Measurements from ENCODE around the gene NEGR1.
"Not testable (repeated sequence)": the region's sequence is repeated elsewhere in the genome, so short reads cannot be mapped to it uniquely, and the experiment has no call there.

Gene NEGR1

DNA sequence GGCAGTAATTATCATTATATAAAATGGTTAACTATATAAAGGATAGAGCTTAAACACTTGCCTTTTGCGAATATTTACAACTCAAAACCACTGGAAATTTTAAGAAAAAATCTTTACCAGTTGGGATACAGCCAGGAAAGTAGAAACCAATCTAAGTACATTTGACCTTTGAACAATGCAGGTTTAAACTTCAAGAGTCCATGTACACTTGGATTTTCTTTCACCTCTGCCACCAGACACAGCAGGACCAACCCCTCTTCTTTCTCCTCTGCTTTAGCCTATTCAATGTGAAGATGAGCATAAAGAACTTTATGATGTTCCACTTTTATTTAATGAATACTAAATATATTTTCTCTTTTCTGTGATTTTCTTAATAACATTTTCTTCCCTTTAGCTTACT, 361.1 kb downstream of the NEGR1 start:
- DNase-seq = no peak

GRCh38 chr1:71920556-71920955, 361.8 kb downstream of the NEGR1 start:
- DNase-seq = no peak

- DNase-seq = no peak
Observed at GRCh38 chr1:71919811-71920509, 362.4 kb downstream of the NEGR1 start.

DNA sequence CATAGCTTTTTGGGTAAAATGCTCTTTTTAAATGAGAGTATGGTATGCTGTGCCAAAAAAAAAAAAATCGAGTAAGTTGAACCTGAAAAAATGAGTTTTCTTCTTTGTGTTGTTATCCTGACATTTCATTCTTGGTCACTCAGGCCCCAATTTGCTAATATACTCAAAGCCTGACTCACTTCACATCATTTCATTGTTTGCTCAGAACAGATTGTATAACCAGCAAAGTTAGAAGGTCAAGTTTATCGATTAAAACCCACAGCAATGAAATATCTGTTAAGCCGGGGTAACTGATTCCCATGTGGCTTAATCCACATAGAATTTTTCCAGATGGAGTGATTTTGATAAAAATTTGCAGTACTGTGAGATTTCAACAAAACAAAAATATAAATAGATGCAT, 363.7 kb downstream of the NEGR1 start:
- no peak for DNase-seq

DNA sequence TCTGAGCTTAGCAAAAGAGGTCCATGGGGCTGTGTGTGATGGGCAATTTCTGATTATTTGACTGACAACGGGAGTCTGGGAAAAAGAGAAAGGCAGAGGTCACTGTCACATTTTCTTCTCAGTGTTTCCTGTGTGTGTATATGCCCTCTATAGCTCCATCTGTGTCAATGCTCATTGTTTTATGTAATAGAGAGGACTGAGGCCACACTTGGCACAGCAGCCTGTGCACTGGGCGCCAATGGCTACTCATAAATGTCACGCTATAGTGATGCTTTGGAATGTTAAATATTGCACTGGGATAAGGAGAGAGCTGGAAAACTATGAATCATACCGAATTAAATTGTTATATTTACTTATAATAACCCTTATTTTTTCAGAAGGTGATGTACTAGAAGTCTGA, 365.4 kb downstream of the NEGR1 start:
- DNase-seq = no peak

DNA sequence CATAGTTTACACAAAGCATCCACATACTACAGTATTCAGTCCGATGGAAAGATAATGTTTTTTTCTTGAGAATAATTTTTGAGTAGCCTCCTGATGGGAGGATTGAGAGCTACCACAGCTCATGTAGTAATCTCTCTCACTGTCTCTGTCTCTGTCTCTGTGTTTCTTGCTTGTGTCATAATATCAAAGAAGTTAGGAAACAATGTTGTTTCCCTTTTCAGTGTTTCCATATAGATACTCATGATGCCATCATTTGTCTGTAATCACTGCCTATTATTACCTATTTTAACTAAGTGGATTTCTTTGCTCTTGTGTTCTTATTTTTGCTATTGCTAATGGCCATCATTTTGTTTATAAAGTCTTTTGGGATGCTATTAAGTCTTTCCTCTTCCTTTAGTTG, 367.7 kb downstream of the NEGR1 start:
- no peak for DNase-seq

DNA sequence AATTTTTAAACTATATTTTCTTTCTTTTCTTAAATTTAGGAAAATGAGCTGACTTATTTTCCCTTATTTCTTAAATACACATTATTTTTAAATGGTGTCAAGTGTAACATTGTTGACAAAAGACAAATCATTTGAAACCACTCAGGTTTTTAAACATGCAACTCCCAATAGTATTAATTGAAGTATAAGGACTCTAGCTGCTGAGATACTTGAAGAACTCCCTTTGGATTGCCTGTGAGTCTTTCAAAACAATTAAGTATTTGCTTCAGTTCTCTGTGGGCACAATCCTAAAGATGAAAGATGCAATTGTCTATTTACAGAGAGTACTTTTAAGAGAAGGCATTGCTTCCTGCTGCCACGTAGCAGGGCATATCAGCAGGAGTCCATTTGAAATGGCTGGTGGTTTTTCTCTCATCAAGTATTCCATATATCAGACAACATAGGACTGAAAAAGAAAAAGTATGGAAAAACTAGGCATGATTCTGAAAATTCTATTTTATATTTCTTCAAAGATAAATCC, 373.4 kb downstream of the NEGR1 start:
- DNase-seq = no peak

DNA sequence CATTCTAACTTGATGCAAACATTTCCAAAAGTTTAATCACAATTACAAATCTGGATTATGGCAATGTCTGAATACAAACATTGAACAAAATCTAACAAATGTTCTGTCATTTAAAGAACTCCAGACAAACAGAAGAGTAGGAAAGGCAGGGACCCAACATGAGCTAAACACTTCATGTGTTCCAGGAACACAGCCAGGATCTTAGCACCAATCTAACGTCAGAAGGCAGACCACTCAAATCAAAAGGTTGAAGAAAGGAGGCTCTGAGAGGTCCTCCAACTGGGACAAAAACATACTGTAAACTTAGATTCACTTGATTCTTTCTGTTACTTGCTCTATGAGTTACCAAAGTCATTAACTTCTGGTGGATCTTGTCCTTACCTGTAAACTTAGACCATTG, 374.0 kb downstream of the NEGR1 start:
- no peak for DNase-seq

GRCh38 chr1:71899881-71900280, 382.5 kb downstream of the NEGR1 start:
- no peak for DNase-seq

GRCh38 chr1:71888166-71888565, 394.2 kb downstream of the NEGR1 start:
- DNase-seq = not testable (repeated sequence)

DNA sequence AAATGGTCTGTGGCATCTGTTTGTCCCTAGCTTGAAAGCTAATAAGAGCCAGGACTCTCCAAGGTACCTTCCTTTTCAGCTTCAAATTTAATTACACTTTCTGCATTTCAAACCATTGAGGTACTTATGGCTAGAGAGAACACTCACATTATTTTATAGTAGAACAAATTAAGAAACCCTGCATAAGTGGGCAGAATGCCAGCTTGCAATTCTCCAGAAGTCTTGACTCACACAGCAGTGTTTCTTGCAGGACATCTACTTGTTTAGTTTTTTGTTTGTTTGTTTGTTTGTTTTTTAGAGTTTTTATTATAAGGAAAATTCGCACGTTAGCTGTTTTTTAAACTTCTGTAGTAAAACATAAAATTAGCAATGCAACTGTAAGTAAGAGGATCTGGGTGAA, 397.2 kb downstream of the NEGR1 start:
- no peak for DNase-seq

DNA sequence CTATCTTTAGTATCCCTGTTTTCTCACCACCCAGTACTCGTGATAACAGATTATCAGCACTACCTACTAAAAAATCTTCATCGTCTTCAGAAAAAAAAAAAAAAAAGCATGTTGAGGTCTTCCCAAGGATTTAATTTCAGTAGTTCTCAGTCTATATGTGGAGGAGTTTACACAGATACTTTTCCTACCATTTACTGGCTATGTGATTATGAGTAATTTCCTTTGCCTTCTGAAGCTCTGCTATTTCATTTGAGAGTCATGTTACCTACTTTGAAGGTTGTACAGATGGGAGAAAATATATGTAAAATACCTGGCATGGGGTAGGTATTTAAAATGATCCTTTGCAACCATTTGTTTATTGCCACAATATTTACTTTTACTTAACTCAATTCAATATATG, 399.7 kb downstream of the NEGR1 start:
- no peak for DNase-seq

- DNase-seq = no peak
Observed at GRCh38 chr1:71882226-71882625, 400.1 kb downstream of the NEGR1 start.

DNA sequence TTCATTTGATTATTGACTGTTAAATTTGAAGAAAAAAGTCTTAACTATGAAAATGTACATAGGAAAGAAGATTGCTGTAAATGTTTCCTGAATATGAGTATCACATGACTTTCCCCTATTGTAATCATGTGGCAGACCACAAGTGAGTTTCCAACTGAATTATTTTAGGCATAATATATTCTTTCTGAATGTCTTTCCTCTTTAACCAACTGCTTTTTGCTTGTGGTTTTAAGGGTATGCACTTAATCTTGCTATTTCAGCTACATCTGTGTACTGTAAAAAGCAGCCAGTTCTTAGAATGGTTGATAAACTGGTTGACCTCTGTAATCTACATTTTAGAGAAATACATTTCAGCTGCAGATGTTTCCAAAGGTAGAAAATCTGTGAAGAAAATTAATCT, 400.7 kb downstream of the NEGR1 start:
- DNase-seq = no peak

DNA sequence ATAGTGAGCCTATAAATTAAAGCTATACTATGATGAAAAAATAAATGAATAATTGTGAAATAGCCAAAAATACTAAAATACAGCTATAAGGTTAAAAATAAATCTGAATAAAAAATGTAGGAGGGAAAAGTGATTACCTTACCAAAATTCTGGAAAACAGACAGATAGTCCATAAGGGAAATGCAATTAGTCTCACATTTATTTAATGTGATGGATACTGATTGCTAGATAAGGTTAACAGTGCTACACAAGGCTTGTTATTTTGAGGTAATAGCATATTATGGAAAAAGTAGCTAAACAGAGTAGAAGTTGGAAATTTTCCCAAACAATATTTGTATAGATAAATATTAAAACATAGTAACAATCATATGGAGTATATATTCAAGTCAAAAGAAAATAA, 413.0 kb downstream of the NEGR1 start:
- DNase-seq = no peak

- no peak for DNase-seq
Observed at GRCh38 chr1:71862756-71863155, 419.6 kb downstream of the NEGR1 start.

DNA sequence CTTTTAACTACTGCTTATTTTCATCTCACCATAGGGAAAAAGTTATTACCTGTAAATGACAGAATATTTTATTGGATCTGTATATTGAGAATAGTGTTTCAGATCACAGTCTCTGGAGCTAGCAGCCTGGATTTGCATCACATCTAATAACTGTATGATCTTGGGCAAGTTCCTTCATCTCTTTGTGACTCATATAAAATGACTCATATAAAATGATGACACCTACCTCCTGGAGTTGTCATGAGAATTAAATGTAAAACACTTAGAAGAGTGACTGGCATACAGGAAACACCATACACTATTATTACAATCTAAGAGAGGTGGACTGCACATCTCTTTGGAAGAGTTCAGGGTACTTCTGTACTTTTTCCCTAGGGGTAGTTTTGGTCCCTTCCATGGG, 421.3 kb downstream of the NEGR1 start:
- no peak for DNase-seq

DNA sequence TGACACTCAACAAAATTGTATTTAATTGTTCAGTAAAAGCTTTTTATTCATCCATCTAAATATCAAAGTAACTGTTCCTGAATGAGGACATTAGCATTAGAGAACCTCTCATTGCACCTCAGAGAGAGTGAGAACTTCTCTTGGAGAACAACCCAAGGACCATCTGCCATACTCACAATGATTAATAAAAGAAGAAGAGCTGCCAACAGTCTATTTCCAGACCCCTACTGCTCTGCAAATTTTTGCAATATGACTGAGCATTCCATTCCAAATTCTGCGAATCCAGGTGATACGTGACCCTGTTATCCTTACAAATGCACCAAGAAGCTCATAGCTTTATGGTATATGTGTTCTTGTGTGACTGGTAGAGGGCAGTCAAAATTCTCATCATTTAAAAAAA, 422.5 kb downstream of the NEGR1 start:
- no peak for DNase-seq

DNA sequence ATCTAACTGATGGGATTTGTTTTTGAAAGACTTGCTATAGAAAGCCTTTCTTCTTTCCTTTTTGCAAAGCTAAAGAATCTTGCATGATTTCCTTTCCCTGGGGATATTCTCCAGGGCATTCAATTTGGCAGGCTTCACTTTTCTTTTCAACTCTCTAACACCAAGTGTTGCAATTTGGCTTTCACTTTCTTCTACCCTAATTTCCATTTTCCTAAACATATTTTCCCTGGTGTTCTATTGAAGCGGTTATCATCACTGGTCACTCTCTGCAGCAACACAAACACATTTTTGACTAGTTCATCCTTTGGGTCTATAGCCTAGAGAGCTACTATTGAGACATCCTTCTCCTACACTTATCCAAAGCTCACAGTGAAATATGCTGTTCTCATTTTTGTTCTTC, 424.5 kb downstream of the NEGR1 start:
- DNase-seq = no peak

GRCh38 chr1:71853360-71853759, 429.0 kb downstream of the NEGR1 start:
- no peak for DNase-seq

- DNase-seq = no peak
Observed at GRCh38 chr1:71850936-71851335, 431.4 kb downstream of the NEGR1 start.

DNA sequence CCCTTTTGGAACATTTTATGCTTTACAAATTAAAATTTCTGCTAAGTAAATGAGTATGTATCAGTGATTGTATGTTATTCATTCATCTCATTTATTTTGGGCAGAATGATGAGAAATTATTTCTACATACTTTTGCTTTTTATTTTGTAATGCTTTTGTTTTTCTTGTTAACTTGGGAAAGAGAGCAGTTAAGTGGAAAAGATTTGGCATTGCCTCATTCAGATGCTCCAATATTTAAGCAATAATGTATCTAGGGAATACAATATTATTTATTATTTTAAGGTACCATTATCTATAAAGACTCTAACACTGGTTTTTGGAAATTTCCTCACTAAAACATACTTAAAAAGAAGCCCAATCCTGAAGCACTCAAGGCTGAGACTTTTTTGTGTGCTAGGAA, 431.8 kb downstream of the NEGR1 start:
- no peak for DNase-seq

DNA sequence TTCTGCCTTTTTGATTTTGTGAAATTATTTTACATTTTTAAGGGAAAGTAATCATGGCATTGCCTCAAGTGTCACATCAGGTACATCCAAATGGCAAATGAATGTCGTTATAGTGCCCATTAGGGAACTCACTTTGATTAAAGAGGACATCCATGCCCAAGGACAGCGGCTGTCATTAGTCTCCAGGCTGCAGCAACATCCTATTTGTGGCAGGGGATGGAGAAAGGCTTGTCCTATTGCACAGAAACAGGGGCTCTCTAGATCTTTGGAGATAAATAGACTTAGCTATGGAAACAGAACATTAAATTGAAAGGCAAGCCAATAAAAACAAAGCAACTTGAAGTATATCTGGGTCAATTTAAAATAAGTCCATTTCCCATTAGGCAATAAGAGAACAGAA, 439.3 kb downstream of the NEGR1 start:
- no peak for DNase-seq

DNA sequence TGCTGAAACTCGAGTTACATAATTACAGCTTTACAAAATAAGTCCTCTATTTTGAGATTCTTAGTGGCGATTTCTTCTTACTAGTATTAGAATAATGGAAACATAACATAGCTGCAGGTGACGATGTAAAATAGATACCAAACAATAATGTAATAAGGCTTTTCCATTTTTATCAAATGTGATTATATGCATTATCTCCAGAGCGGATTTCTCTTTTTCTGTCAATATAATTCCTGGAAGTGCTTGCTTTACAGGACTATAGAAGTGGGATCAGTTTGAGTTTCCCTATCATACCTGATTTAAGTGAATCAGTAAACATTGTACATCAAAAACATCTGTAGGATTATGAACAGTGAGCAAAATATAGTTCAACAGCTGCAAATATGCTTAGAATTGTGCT, 442.5 kb downstream of the NEGR1 start:
- DNase-seq = no peak

DNA sequence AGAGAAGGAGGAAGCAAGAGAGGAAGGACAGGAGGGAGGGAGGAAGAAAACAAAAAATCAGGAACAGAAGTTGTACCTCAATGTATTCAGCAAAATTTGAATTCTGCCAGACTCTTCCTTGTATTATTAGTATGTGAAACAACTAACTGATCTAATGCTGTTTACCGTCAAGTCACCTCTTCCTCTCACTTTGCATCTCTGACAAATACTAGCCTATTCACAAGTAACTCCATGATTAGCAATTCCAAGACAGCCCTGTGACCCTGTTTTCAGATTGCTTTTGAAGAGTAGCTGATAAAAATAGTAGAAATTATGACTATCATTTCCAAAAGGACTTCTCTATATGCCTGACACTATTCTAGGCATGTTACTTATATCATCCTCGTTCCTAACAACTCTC, 445.4 kb downstream of the NEGR1 start:
- DNase-seq = no peak

GRCh38 chr1:71835442-71835813, 446.9 kb downstream of the NEGR1 start:
- DNase-seq = no peak
